IgD-negative memory B cell (primary cell): ENCODE results near the gene ESPL1. TPM values are rescaled to one million over a fixed set of nuclear protein-coding genes. Genes with fewer than 3 reads are reported as not detected.
"Not testable (repeated sequence)": the region's sequence is repeated elsewhere in the genome, so short reads cannot be mapped to it uniquely, and the experiment has no call there.

Experiments used
- H3K27ac Mint-ChIP-seq, 3 donors: one replicate each; pipeline ENCODE4 v1.8.0; 2020 to 2022; ENCODE audit warnings: mild to moderate bottlenecking in 3 of 3, mixed read lengths in 3 of 3, moderate library complexity in 1 of 3
- H3K27me3 Mint-ChIP-seq: one replicate; pipeline ENCODE4 v1.8.0; 2021; ENCODE audit warnings: mixed read lengths
- H3K36me3 Mint-ChIP-seq: one replicate; pipeline ENCODE4 v1.8.0; 2020; ENCODE audit warnings: mild to moderate bottlenecking, mixed read lengths
- H3K4me1 Mint-ChIP-seq, 3 donors: one replicate each; pipeline ENCODE4 v1.8.0; 2020 to 2022; ENCODE audit warnings: mixed read lengths in 3 of 3, mild to moderate bottlenecking in 1 of 3
- H3K4me3 Mint-ChIP-seq, 4 donors: one replicate each; pipeline ENCODE4 v1.8.0; 2020 to 2022; ENCODE audit warnings: mild to moderate bottlenecking in 4 of 4, mixed read lengths in 4 of 4, moderate library complexity in 3 of 4
- H3K9me3 Mint-ChIP-seq, 3 donors: one replicate each; pipeline ENCODE4 v1.8.0; 2020 to 2021; ENCODE audit warnings: mixed read lengths in 3 of 3, mild to moderate bottlenecking in 1 of 3
- polyA plus RNA-seq: library from polyadenylated mRNA; unstranded; fragments of 300-500 nt; fragmentation: Illumina TruSeq; gene quantifications from one replicate; pipeline ENCODE4 v1.2.3, GENCODE V29; 2021

Gene ESPL1
- polyA plus RNA-seq, 1 donor from 2014 or later: not detected

GRCh38 chr12:53295070-53295890, 27.2 kb downstream of the ESPL1 start, which contains the start of gene PFDN5:
Gene PFDN5 (plus strand): TSS chr12:53295542. CDS start chr12:53295568, 26 bp downstream.
- Mint-ChIP-seq H3K9me3 (no peaks in the 10 kb centered on the region), H3K27me3 (no peaks in the 10 kb centered on the region), H3K4me1 (peaks cover 15 to 34% (median 33%) of the 10 kb centered on the region in 3 donors), H3K36me3 (peaks cover 7% of the 10 kb centered on the region), H3K27ac (peak within 1 kb of the TSS; percentile 87 to 99 (median 99)), H3K4me3 (peak within 1 kb of the TSS; percentile 95 to 100 (median 99))

- Mint-ChIP-seq H3K9me3 (no peaks in the 10 kb centered on the region), H3K4me3 (peak overlapping the region; percentile 95 to 100 (median 99)), H3K27me3 (no peaks in the 10 kb centered on the region), H3K27ac (peak overlapping the region; percentile 87 to 99 (median 99)), H3K4me1 (peaks cover 15 to 39% (median 38%) of the 10 kb centered on the region in 3 donors), H3K36me3 (peaks cover 10% of the 10 kb centered on the region)
Measured at GRCh38 chr12:53295891-53296219, 27.8 kb downstream of the ESPL1 start.

GRCh38 chr12:53297106-53297505, 29.0 kb downstream of the ESPL1 start:
- Mint-ChIP-seq H3K4me1 (peaks cover 21 to 48% (median 44%) of the 10 kb centered on the region in 3 donors), H3K27ac (peak overlapping the region in 2 of 3 donors; percentile 87 to 99), H3K4me3 (peak overlapping the region; percentile 59 to 99 (median 84)), H3K36me3 (peaks cover 12% of the 10 kb centered on the region)
- not testable (repeated sequence) for H3K27me3 Mint-ChIP-seq, H3K9me3 Mint-ChIP-seq

- Mint-ChIP-seq H3K27me3 (no peaks in the 10 kb centered on the region), H3K4me3 (peak overlapping the region in 3 of 4 donors; percentile 3 to 95 (median 17)), H3K9me3 (no peaks in the 10 kb centered on the region), H3K27ac (peak overlapping the region in 2 of 3 donors; percentile 20 to 96), H3K4me1 (peaks cover 21 to 56% (median 50%) of the 10 kb centered on the region in 3 donors), H3K36me3 (peaks cover 12% of the 10 kb centered on the region)
Measured at GRCh38 chr12:53298164-53298563, 30.1 kb downstream of the ESPL1 start.

- no peaks in the 10 kb centered on the region for H3K9me3 Mint-ChIP-seq
- H3K4me3 Mint-ChIP-seq: peak overlapping the region in 3 of 4 donors; percentile 95 to 98 (median 97)
- no peaks in the 10 kb centered on the region for H3K27me3 Mint-ChIP-seq
- peaks cover 12% of the 10 kb centered on the region for H3K36me3 Mint-ChIP-seq
- peaks cover 21 to 56% (median 50%) of the 10 kb centered on the region in 3 donors for H3K4me1 Mint-ChIP-seq
- H3K27ac Mint-ChIP-seq: peak overlapping the region; percentile 95 to 97 (median 95)
Measured at GRCh38 chr12:53299101-53299453, 31.0 kb downstream of the ESPL1 start.

- H3K4me1 Mint-ChIP-seq: peaks cover 21 to 56% (median 50%) of the 10 kb centered on the region in 3 donors
- H3K36me3 Mint-ChIP-seq: peaks cover 12% of the 10 kb centered on the region
- H3K9me3 Mint-ChIP-seq: no peaks in the 10 kb centered on the region
- no peaks in the 10 kb centered on the region for H3K27me3 Mint-ChIP-seq
- H3K27ac Mint-ChIP-seq: peak within 1 kb of the TSS; percentile 95 to 97 (median 95)
- peak within 1 kb of the TSS; percentile 95 to 100 (median 98) for H3K4me3 Mint-ChIP-seq
Measured at GRCh38 chr12:53299454-53300180, 31.5 kb downstream of the ESPL1 start, which contains the start of gene MYG1. Gene MYG1 (plus strand): TSS chr12:53299695. CDS start chr12:53299738, 43 bp downstream.

- no peaks in the 10 kb centered on the region for H3K9me3 Mint-ChIP-seq
- no peaks in the 10 kb centered on the region for H3K27me3 Mint-ChIP-seq
- peak overlapping the region; percentile 95 to 100 (median 98) for H3K4me3 Mint-ChIP-seq
- peak overlapping the region in 2 of 3 donors; percentile 95 to 97 for H3K27ac Mint-ChIP-seq
- H3K36me3 Mint-ChIP-seq: peaks cover 12% of the 10 kb centered on the region
- peaks cover 18 to 51% (median 47%) of the 10 kb centered on the region in 3 donors for H3K4me1 Mint-ChIP-seq
Measured at GRCh38 chr12:53300187-53300586, 32.1 kb downstream of the ESPL1 start.

GRCh38 chr12:53302903-53303302, 34.8 kb downstream of the ESPL1 start:
- H3K27ac Mint-ChIP-seq: peak overlapping the region in 1 of 3 donors; percentile 34
- peaks cover 11% of the 10 kb centered on the region for H3K36me3 Mint-ChIP-seq

GRCh38 chr12:53306826-53307225, 38.7 kb downstream of the ESPL1 start:
- H3K27me3 Mint-ChIP-seq: no peaks in the 10 kb centered on the region
- no peak overlapping the region for H3K4me3 Mint-ChIP-seq
- H3K4me1 Mint-ChIP-seq: peaks cover 0 to 12% (median 6%) of the 10 kb centered on the region in 3 donors
- peaks cover 9% of the 10 kb centered on the region for H3K36me3 Mint-ChIP-seq
- peak overlapping the region in 1 of 3 donors; percentile 48 for H3K27ac Mint-ChIP-seq
- H3K9me3 Mint-ChIP-seq: no peaks in the 10 kb centered on the region

More at GRCh38 chr12:53302903-53303302, 34.8 kb downstream of the ESPL1 start:
- H3K9me3 Mint-ChIP-seq: no peaks in the 10 kb centered on the region
- peaks cover 14 to 33% (median 28%) of the 10 kb centered on the region in 3 donors for H3K4me1 Mint-ChIP-seq
- no peaks in the 10 kb centered on the region for H3K27me3 Mint-ChIP-seq
- H3K4me3 Mint-ChIP-seq: peak overlapping the region in 2 of 4 donors; percentile 23 to 73

- no peaks in the 10 kb centered on the region for H3K27me3 Mint-ChIP-seq
- H3K4me3 Mint-ChIP-seq: no peak overlapping the region
Measured at GRCh38 chr12:53308276-53308675, 40.2 kb downstream of the ESPL1 start.

GRCh38 chr12:53313996-53314395, 45.9 kb downstream of the ESPL1 start:
- H3K27me3 Mint-ChIP-seq: no peaks in the 10 kb centered on the region
- no peak overlapping the region for H3K4me3 Mint-ChIP-seq
- no peaks in the 10 kb centered on the region for H3K9me3 Mint-ChIP-seq
- H3K36me3 Mint-ChIP-seq: peaks cover 12% of the 10 kb centered on the region
- no peak overlapping the region for H3K27ac Mint-ChIP-seq
- peaks cover 4 to 9% (median 5%) of the 10 kb centered on the region in 3 donors for H3K4me1 Mint-ChIP-seq

More at GRCh38 chr12:53308276-53308675, 40.2 kb downstream of the ESPL1 start:
- H3K9me3 Mint-ChIP-seq: no peaks in the 10 kb centered on the region
- peaks cover 9% of the 10 kb centered on the region for H3K36me3 Mint-ChIP-seq
- H3K27ac Mint-ChIP-seq: peak overlapping the region in 1 of 3 donors; percentile 29
- peaks cover 0 to under 1% (median 0%) of the 10 kb centered on the region in 3 donors for H3K4me1 Mint-ChIP-seq

GRCh38 chr12:53320352-53321195, 52.5 kb downstream of the ESPL1 start:
- H3K27ac Mint-ChIP-seq: peak overlapping the region; percentile 86 to 98 (median 90)
- H3K4me3 Mint-ChIP-seq: peak overlapping the region; percentile 86 to 100 (median 98)
- H3K4me1 Mint-ChIP-seq: peaks cover 14 to 36% (median 35%) of the 10 kb centered on the region in 3 donors

GRCh38 chr12:53324113-53324778, 56.1 kb downstream of the ESPL1 start:
- Mint-ChIP-seq H3K4me3 (peak overlapping the region; percentile 83 to 99 (median 97)), H3K9me3 (peaks cover 0 to 1% (median 0%) of the 10 kb centered on the region in 3 donors), H3K36me3 (no peaks in the 10 kb centered on the region), H3K4me1 (peaks cover 20 to 39% (median 31%) of the 10 kb centered on the region in 3 donors), H3K27ac (peak overlapping the region; percentile 84 to 94 (median 94)), H3K27me3 (peaks cover 9% of the 10 kb centered on the region)

More at GRCh38 chr12:53320352-53321195, 52.5 kb downstream of the ESPL1 start:
- Mint-ChIP-seq H3K9me3 (no peaks in the 10 kb centered on the region), H3K36me3 (peaks cover 1% of the 10 kb centered on the region), H3K27me3 (no peaks in the 10 kb centered on the region)
